ENCODE results near the gene ZYG11B.
"Not testable (repeated sequence)": the region's sequence is repeated elsewhere in the genome, so short reads cannot be mapped to it uniquely, and the experiment has no call there.

Gene ZYG11B

GRCh38 chr1:52707927-52708655 lies 18.2 kb upstream of the ZYG11B start:
- DNase-seq = no peak

- no peak for DNase-seq
Observed at GRCh38 chr1:52709016-52709415, 17.2 kb upstream of the ZYG11B start.

GRCh38 chr1:52713590-52713989 lies 12.7 kb upstream of the ZYG11B start:
- no peak for DNase-seq

GRCh38 chr1:52715296-52715695 lies 11.0 kb upstream of the ZYG11B start:
- not testable (repeated sequence) for DNase-seq

GRCh38 chr1:52723260-52723659 lies 3.0 kb upstream of the ZYG11B start:
- DNase-seq = no peak

GRCh38 chr1:52725903-52726264 lies 369 bp upstream of the ZYG11B start:
- DNase-seq = no peak

- DNase-seq = no peak
Observed at GRCh38 chr1:52727114-52727586, 897 bp downstream of the ZYG11B start.

GRCh38 chr1:52727956-52728656 lies 1.9 kb downstream of the ZYG11B start:
- DNase-seq = no peak

- no peak for DNase-seq
Observed at GRCh38 chr1:52733368-52733767, 7.1 kb downstream of the ZYG11B start.

- DNase-seq = not testable (repeated sequence)
Observed at GRCh38 chr1:52735371-52735770, 9.1 kb downstream of the ZYG11B start.

GRCh38 chr1:52738148-52738547 lies 11.9 kb downstream of the ZYG11B start:
- DNase-seq = no peak

GRCh38 chr1:52738893-52739292 lies 12.6 kb downstream of the ZYG11B start:
- no peak for DNase-seq

GRCh38 chr1:52739699-52740467 lies 13.6 kb downstream of the ZYG11B start:
- DNase-seq = no peak

- no peak for DNase-seq
Observed at GRCh38 chr1:52741259-52741658, 15.0 kb downstream of the ZYG11B start.

- DNase-seq = no peak
Observed at GRCh38 chr1:52746189-52746588, 19.9 kb downstream of the ZYG11B start.

GRCh38 chr1:52747450-52747849 lies 21.2 kb downstream of the ZYG11B start:
- no peak for DNase-seq

GRCh38 chr1:52748119-52748518 lies 21.9 kb downstream of the ZYG11B start:
- no peak for DNase-seq

- not testable (repeated sequence) for DNase-seq
Observed at GRCh38 chr1:52749496-52749895, 23.2 kb downstream of the ZYG11B start.

GRCh38 chr1:52750139-52750538 lies 23.9 kb downstream of the ZYG11B start:
- not testable (repeated sequence) for DNase-seq

GRCh38 chr1:52751589-52752483 lies 25.6 kb downstream of the ZYG11B start:
- DNase-seq = no peak

- no peak for DNase-seq
Observed at GRCh38 chr1:52752484-52752826, 26.2 kb downstream of the ZYG11B start.

GRCh38 chr1:52753169-52753568 lies 26.9 kb downstream of the ZYG11B start:
- DNase-seq = no peak

- no peak for DNase-seq
Observed at GRCh38 chr1:52756020-52756419, 29.8 kb downstream of the ZYG11B start.
